ENCODE results near the gene SUN1. TPM values are rescaled to one million over a fixed set of nuclear protein-coding genes. Genes with fewer than 3 reads are reported as not detected.
"Not testable (repeated sequence)": the region's sequence is repeated elsewhere in the genome, so short reads cannot be mapped to it uniquely, and the experiment has no call there.

Gene SUN1
- 132 and 134 TPM in 2 replicates for total RNA-seq

GRCh38 chr7:832167-832967 lies at the start of gene SUN1:
TSS of gene SUN1 (plus strand) at chr7:832476. CDS start at chr7:832525, 49 bp downstream.
- peak; percentile 97 for DNase-seq (ENCODE audit: low read depth in 2 of 2)

- no peak for DNase-seq (ENCODE audit: low read depth in 2 of 2)
These were observed 49.4 kb upstream of the SUN1 start for GRCh38 chr7:782718-783449.

GRCh38 chr7:783556-784490 lies 48.5 kb upstream of the SUN1 start:
- DNase-seq (ENCODE audit: low read depth in 2 of 2), result no peak

- DNase-seq (ENCODE audit: low read depth in 2 of 2), result no peak
These were observed 47.3 kb upstream of the SUN1 start for GRCh38 chr7:784971-785370.

GRCh38 chr7:785416-785815 lies 46.9 kb upstream of the SUN1 start:
- DNase-seq (ENCODE audit: low read depth in 2 of 2), result no peak

GRCh38 chr7:786472-787255 lies 45.6 kb upstream of the SUN1 start:
- DNase-seq (ENCODE audit: low read depth in 2 of 2), result peak; percentile 38 to 69

GRCh38 chr7:787332-788240 lies 44.7 kb upstream of the SUN1 start:
- DNase-seq (ENCODE audit: low read depth in 2 of 2), result no peak

- no peak for DNase-seq (ENCODE audit: low read depth in 2 of 2)
These were observed 40.8 kb upstream of the SUN1 start for GRCh38 chr7:791519-791918.

GRCh38 chr7:794207-794606 lies 38.1 kb upstream of the SUN1 start:
- DNase-seq (ENCODE audit: low read depth in 2 of 2), result no peak

GRCh38 chr7:794671-795329 lies 37.5 kb upstream of the SUN1 start:
- DNase-seq (ENCODE audit: low read depth in 2 of 2), result no peak

GRCh38 chr7:796434-797169 lies 35.7 kb upstream of the SUN1 start:
- DNase-seq (ENCODE audit: low read depth in 2 of 2), result not testable (repeated sequence)

GRCh38 chr7:798921-799470 lies 33.3 kb upstream of the SUN1 start:
- no peak for DNase-seq (ENCODE audit: low read depth in 2 of 2)

GRCh38 chr7:800692-801091 lies 31.6 kb upstream of the SUN1 start:
- no peak for DNase-seq (ENCODE audit: low read depth in 2 of 2)

- not testable (repeated sequence) for DNase-seq (ENCODE audit: low read depth in 2 of 2)
These were observed 30.9 kb upstream of the SUN1 start for GRCh38 chr7:801351-801750.

GRCh38 chr7:801940-802381 lies 30.3 kb upstream of the SUN1 start:
- DNase-seq (ENCODE audit: low read depth in 2 of 2), result no peak

GRCh38 chr7:802500-803242 lies 29.6 kb upstream of the SUN1 start:
- no peak for DNase-seq (ENCODE audit: low read depth in 2 of 2)

- DNase-seq (ENCODE audit: low read depth in 2 of 2), result no peak
These were observed 29.0 kb upstream of the SUN1 start for GRCh38 chr7:803243-803635.

- DNase-seq (ENCODE audit: low read depth in 2 of 2), result not testable (repeated sequence)
These were observed 28.5 kb upstream of the SUN1 start for GRCh38 chr7:803796-804195.
